Right lobe of liver (tissue), 4 donors: ENCODE results near the gene TPGS1.

ENCODE experiments used
- CTCF ChIP-seq, 4 donors: fragments of 200-600 bp in 3 of 4; fragments of 450-650 bp in 1 of 4; IDR thresholded peaks; one replicate each; pipeline versions ENCODE4 v1.5.1 to v1.8.0; 2016 to 2022; ENCODE audit warnings: antibody characterized with exemption in 4 of 4, mild to moderate bottlenecking in 2 of 4
- POLR2A ChIP-seq: fragments of 450-650 bp; IDR thresholded peaks from one replicate; pipeline ENCODE4 v1.6.1; 2017; ENCODE audit warnings: antibody characterized with exemption, mild to moderate bottlenecking
- donor health status: DM: no; HTN: no; CAD: no.
- donor health status: DM: no; HTN: no; CAD: no.
- donor health status: DM: no; HTN: yes; CAD: no.

GRCh38 chr19:518598-519231 lies 11.4 kb downstream of the TPGS1 start:
- peak in 1 of 4 donors; percentile 11 for TF ChIP-seq CTCF (IDR thresholded peaks at IDR 0.05)
- no peak for TF ChIP-seq POLR2A
